IPS-18a (cell line): ENCODE measurements around the gene PLXNB2.
A peak's percentile ranks its signal among the peaks of the same experiment; 100 is the strongest.

Source experiments
- H3K27ac ChIP-seq: one replicate; pipeline ENCODE4 v1.5.1; 2013; ENCODE audit warnings: low read length
- H3K27me3 ChIP-seq: one replicate; pipeline ENCODE4 v1.6.1; 2013; ENCODE audit warnings: mild to moderate bottlenecking, low read length; ENCODE audit not compliant: control insufficient read depth, insufficient read depth
- H3K36me3 ChIP-seq: one replicate; pipeline ENCODE4 v1.6.1; 2013; ENCODE audit warnings: low read depth, low read length; ENCODE audit not compliant: control insufficient read depth
- H3K4me1 ChIP-seq: one replicate; pipeline ENCODE4 v1.6.1; 2013; ENCODE audit warnings: low read depth, low read length; ENCODE audit not compliant: control insufficient read depth
- H3K4me3 ChIP-seq: one replicate; pipeline ENCODE4 v1.5.1; 2013; ENCODE audit warnings: low read length
- H3K9ac ChIP-seq: one replicate; pipeline ENCODE4 v1.6.1; 2013; ENCODE audit warnings: mild to moderate bottlenecking, low read length, moderate library complexity
- H3K9me3 ChIP-seq: one replicate; pipeline ENCODE4 v1.6.1; 2013; ENCODE audit warnings: low read depth, low read length; ENCODE audit not compliant: control insufficient read depth

The PLXNB2 gene

GRCh38 chr22:50307890-50308596, 597 bp upstream of the PLXNB2 start:
- Histone ChIP-seq H3K27me3 (peaks cover 3% of the 10 kb centered on the region), H3K9ac (no peak overlapping the region), H3K9me3 (no peaks in the 10 kb centered on the region), H3K27ac (no peak overlapping the region), H3K4me3 (no peak overlapping the region), H3K36me3 (no peaks in the 10 kb centered on the region), H3K4me1 (peaks cover 20% of the 10 kb centered on the region)

GRCh38 chr22:50305923-50306566, 1.4 kb downstream of the PLXNB2 start:
- no peaks in the 10 kb centered on the region for H3K36me3 ChIP-seq
- H3K9me3 ChIP-seq, result no peaks in the 10 kb centered on the region
- no peak overlapping the region for H3K9ac ChIP-seq
- no peak overlapping the region for H3K27ac ChIP-seq
- peaks cover 3% of the 10 kb centered on the region for H3K27me3 ChIP-seq
- H3K4me1 ChIP-seq, result peaks cover 20% of the 10 kb centered on the region
- peak overlapping the region; percentile 49 for H3K4me3 ChIP-seq

DNA sequence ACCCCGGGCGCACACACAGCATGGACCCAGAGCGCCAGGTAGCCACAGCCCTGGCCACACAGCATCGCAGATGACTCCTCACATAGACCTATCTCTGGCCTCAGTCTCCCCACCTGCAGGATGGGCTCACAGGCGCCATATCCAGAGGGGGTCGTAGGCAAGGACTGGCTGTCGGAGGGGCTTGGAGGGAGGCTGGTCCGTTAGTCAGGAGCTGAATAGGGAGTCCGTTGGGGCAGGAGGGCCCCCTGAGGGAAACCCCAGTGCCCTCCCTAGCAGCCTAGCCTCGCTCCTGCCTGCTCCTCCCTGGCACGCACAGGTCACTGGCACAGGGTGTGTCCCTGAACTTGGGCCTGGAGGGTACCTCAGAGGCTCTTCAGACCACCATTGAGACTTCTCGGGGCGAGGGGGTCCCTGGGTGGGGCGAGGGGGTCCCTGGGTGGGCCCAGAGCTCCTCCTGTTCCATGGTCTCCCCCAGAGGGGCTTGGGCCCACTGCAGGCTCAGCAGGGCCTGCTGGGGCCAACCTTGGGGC, 2.0 kb downstream of the PLXNB2 start:
- no peaks in the 10 kb centered on the region for H3K36me3 ChIP-seq
- no peak overlapping the region for H3K27ac ChIP-seq
- H3K4me3 ChIP-seq, result no peak overlapping the region
- peaks cover 3% of the 10 kb centered on the region for H3K27me3 ChIP-seq
- no peaks in the 10 kb centered on the region for H3K9me3 ChIP-seq
- no peak overlapping the region for H3K9ac ChIP-seq
- H3K4me1 ChIP-seq, result peaks cover 20% of the 10 kb centered on the region

DNA sequence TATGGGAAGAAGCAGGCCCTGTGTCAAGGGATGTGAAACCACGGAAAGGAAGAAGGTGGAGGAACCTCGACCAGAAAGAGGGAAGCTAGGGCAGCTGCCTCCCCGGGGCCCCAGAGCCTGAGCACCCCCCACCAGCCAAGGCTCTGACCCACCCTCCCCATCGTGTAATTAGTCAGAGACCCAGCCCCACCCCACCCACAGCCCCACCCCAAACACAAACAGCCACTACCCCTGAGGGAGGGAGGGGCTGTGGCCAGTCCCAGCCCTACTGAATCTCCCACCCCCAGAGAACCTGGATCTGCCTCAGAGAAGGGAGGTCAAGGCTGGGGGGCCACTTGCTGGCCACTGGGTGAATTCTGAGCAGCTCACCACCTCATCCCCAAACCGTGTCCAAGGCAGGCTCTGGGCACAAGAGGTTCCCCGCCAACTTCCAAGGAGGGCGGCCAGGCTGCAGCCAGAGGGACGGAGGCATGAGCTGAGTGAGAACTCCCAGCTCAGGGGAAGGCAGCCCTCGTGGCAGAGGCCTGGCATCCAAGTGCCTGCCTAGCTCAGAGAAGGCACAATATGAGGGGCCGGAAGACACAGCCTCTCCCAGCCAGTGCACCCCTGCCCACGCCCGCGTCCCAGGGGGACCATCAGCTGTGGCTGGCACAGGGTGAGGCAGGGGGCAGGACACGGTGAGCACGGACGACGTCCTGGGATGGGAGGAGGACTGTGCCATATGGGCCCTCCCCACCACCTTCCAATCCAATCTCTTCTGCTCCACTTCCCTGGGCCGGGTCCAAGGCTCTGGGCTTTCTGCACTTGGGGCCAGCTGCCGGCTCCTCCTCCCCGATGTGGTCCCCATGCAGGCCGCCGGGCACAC, 2.7 kb downstream of the PLXNB2 start:
- Histone ChIP-seq H3K4me1 (peaks cover 20% of the 10 kb centered on the region), H3K9ac (no peak overlapping the region), H3K9me3 (no peaks in the 10 kb centered on the region), H3K27me3 (peaks cover 3% of the 10 kb centered on the region), H3K4me3 (no peak overlapping the region), H3K27ac (no peak overlapping the region), H3K36me3 (no peaks in the 10 kb centered on the region)

GRCh38 chr22:50303848-50304527, 3.5 kb downstream of the PLXNB2 start:
- H3K4me1 ChIP-seq, result peaks cover 19% of the 10 kb centered on the region
- H3K27ac ChIP-seq, result no peak overlapping the region
- no peak overlapping the region for H3K9ac ChIP-seq
- no peaks in the 10 kb centered on the region for H3K36me3 ChIP-seq
- H3K4me3 ChIP-seq, result no peak overlapping the region
- H3K27me3 ChIP-seq, result peaks cover 3% of the 10 kb centered on the region
- no peaks in the 10 kb centered on the region for H3K9me3 ChIP-seq

GRCh38 chr22:50303515-50303847, 4.0 kb downstream of the PLXNB2 start:
- H3K27ac ChIP-seq, result no peak overlapping the region
- H3K4me1 ChIP-seq, result peaks cover 14% of the 10 kb centered on the region
- no peaks in the 10 kb centered on the region for H3K36me3 ChIP-seq
- H3K9ac ChIP-seq, result no peak overlapping the region
- no peaks in the 10 kb centered on the region for H3K9me3 ChIP-seq
- no peak overlapping the region for H3K4me3 ChIP-seq
- peaks cover 3% of the 10 kb centered on the region for H3K27me3 ChIP-seq

- H3K9ac ChIP-seq, result no peak overlapping the region
- H3K27me3 ChIP-seq, result peaks cover 3% of the 10 kb centered on the region
- H3K9me3 ChIP-seq, result no peaks in the 10 kb centered on the region
- no peak overlapping the region for H3K4me3 ChIP-seq
- H3K36me3 ChIP-seq, result no peaks in the 10 kb centered on the region
- H3K4me1 ChIP-seq, result peaks cover 12% of the 10 kb centered on the region
- no peak overlapping the region for H3K27ac ChIP-seq
These were observed 4.9 kb downstream of the PLXNB2 start for GRCh38 chr22:50302564-50302963.

DNA sequence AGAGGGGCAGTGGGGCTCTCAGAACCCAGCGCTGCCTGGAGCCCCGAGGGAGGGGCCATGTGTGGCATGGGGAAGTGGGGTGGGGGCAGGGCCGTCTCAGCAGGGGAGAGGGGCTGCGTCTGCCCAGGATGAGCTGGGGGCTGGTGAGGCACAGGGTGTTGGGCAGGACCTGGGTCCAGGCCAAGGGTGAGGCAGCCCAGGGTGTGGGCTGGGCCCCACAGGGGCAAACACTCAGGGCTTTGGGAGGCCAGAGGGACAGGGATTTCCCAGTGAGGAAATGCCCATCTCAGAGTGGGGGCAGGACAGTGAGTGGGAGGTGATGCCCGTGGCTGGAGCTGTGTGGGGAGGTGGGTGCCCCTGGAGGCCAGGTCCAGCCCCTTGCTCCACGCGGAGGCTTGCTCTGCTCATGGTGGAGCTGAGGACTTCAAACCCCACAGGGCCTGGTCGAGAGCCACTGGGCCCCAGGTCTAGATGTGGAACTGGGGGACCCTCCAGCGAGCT, 5.4 kb downstream of the PLXNB2 start:
- no peak overlapping the region for H3K4me3 ChIP-seq

GRCh38 chr22:50301581-50301991, 5.9 kb downstream of the PLXNB2 start:
- Histone ChIP-seq H3K9me3 (no peaks in the 10 kb centered on the region), H3K4me3 (no peak overlapping the region), H3K27me3 (peaks cover 3% of the 10 kb centered on the region), H3K4me1 (peaks cover 12% of the 10 kb centered on the region), H3K9ac (no peak overlapping the region), H3K27ac (no peak overlapping the region), H3K36me3 (no peaks in the 10 kb centered on the region)

More for the DNA sequence above, 5.4 kb downstream of the PLXNB2 start:
- Histone ChIP-seq H3K36me3 (no peaks in the 10 kb centered on the region), H3K27me3 (peaks cover 3% of the 10 kb centered on the region), H3K9ac (no peak overlapping the region), H3K9me3 (no peaks in the 10 kb centered on the region), H3K27ac (no peak overlapping the region), H3K4me1 (peaks cover 12% of the 10 kb centered on the region)

DNA sequence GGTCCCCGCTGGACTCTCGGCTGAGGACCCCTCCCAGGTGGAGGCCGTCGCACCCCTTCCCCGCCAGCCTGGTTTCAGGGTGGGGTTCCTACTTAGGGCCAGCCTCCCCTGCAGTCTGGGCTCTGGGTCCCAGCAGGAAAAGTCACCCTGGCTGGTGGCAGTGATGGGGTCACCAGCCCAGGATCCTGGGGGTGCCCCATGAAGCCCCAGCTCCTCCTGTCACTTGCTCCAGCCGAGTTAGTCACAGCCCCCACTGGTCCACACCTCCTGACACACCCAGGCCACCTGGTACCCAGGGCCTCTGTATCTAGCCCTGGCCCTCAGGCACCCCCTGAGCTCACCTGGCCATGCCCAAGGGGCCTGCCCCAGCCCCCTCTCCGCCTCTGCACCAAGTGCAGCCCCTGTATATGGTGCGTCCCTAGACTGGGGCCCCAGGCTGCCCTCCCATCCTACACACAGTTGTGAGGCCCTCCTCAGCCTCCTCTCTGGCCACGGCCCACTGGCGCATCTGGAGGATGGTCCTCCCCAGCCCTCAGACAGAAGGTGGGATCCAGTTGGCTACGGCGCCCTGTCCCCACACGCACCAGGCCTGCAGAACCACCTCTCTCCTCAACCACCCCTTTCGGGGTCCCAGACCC, 6.7 kb downstream of the PLXNB2 start:
- Histone ChIP-seq H3K27me3 (no peaks in the 10 kb centered on the region), H3K4me3 (no peak overlapping the region), H3K36me3 (no peaks in the 10 kb centered on the region), H3K27ac (no peak overlapping the region), H3K9me3 (no peaks in the 10 kb centered on the region), H3K4me1 (peaks cover 6% of the 10 kb centered on the region), H3K9ac (no peak overlapping the region)
